ENCODE data around the gene OR10Z1.

OR10Z1 gene, protein sequence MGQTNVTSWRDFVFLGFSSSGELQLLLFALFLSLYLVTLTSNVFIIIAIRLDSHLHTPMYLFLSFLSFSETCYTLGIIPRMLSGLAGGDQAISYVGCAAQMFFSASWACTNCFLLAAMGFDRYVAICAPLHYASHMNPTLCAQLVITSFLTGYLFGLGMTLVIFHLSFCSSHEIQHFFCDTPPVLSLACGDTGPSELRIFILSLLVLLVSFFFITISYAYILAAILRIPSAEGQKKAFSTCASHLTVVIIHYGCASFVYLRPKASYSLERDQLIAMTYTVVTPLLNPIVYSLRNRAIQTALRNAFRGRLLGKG

GRCh38 chr1:158604968-158605367 lies at the start of gene OR10Z1:
OR10Z1 (plus strand) TSS chr1:158605268; CDS start chr1:158606439, 1,171 bp downstream.
- DNase-seq: no peak

DNA sequence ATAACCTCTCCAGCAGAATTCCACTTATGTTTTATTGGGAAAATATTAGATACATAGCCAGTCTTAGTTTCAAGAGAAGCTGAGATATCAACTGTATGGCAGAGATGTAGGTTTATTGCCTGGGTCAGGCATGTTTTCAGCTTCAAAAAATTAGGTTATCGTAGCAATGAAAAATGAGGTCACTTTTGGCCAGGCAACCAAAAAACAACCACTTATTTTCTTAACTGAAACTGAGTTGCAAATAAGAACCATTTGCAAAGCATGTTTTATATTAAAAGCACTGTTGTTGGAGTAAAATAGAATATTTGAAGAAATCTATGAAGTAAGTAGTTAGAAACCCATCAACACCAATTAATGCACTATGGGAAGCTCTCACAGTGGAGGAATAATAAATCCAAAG lies 45.4 kb upstream of the OR10Z1 start:
- DNase-seq: no peak

GRCh38 chr1:158563853-158564252 lies 41.2 kb upstream of the OR10Z1 start:
- DNase-seq: no peak

DNA sequence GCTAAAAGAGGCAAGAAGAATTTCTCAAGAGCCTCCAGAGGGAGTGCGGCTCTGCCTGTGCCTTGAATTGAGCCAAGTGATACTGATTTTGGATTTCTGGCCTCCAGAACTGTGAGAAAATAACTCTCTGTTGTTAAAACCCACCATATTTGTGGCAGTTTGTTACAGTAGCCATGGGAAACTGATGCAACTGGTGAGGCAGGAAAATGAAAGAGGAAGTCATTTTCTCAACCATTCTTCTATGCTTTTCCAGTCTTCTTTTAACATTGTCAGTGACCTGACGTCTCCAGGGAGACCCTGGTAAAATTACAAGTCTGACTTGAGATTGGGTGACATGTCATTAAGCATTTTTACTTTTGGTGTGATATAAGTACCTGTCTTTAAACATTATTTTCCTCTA lies 40.5 kb upstream of the OR10Z1 start:
- no peak for DNase-seq

- DNase-seq: no peak
These were observed 34.6 kb upstream of the OR10Z1 start, which contains the start of gene OR6P1 for GRCh38 chr1:158570480-158570879. OR6P1 (minus strand) TSS chr1:158570580; CDS start chr1:158563604, 6,976 bp downstream.

DNA sequence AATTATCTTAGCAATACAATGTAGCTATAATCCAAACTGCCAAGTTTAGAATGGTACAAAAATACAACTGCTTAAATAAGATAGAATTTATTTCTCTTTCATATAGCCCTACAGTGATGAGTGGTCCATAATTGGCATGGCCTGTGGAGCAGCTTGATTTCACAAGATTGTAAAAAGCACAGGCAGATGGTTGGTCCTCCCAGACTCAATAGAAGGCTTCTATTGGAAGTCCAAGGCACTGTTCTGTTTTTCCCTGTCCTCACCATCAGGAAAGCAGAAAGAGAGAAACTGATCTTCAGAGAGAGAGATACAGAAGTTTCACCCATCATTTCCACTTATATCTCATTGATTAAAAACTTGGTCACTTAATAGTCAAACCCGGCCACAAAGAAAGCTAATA lies 32.8 kb upstream of the OR10Z1 start:
- no peak for DNase-seq

GRCh38 chr1:158577561-158577960 lies 27.5 kb upstream of the OR10Z1 start:
- DNase-seq: no peak

GRCh38 chr1:158579733-158580132 lies 25.3 kb upstream of the OR10Z1 start, which contains the start of gene OR10X1:
OR10X1 (minus strand) TSS chr1:158579899; CDS start chr1:158579899, 0 bp downstream.
- DNase-seq: no peak

DNA sequence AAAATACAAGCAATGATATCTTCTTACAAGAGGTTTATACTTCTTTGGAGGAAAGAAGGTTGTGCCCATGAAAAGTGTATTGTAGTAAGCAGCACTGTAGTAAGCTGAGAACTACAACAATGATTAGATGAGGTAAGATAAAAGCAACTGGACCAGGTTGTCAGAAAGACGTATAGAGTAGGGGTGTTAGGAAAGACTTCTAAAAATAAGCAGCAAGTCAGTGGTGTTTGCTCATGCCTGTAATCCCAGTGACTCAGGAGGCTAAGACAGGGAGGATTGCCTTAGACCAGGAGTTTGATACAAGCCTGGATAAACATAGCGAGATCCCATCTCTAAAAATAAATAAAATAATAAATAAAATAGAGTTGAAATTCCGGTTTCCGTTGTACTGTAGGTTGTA lies 21.1 kb upstream of the OR10Z1 start:
- DNase-seq: no peak

DNA sequence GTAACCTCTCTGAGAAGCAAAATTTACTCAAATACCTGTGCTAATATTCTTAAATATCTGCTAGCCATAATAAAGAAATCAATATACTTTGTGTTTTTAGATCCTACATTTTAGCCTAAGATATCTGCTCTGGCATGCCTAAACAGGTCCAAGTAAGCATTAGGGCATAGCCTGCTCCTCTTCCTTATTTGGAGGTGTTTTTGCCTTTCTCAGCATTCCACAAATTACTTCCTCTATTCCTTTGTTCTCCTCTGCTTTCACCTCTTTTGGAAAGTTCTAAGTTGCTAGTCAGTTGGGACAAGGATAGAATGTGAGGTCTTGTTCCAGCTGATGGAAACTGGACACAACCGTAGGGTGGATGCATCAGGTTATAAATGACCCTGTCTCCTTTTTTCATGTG lies 18.1 kb upstream of the OR10Z1 start:
- no peak for DNase-seq

GRCh38 chr1:158600735-158601134 lies 4.3 kb upstream of the OR10Z1 start:
- DNase-seq: no peak

- DNase-seq: no peak
These were observed 2.2 kb downstream of the OR10Z1 start for GRCh38 chr1:158607296-158607695.

GRCh38 chr1:158611916-158612315 lies 6.8 kb downstream of the OR10Z1 start:
- no peak for DNase-seq

DNA sequence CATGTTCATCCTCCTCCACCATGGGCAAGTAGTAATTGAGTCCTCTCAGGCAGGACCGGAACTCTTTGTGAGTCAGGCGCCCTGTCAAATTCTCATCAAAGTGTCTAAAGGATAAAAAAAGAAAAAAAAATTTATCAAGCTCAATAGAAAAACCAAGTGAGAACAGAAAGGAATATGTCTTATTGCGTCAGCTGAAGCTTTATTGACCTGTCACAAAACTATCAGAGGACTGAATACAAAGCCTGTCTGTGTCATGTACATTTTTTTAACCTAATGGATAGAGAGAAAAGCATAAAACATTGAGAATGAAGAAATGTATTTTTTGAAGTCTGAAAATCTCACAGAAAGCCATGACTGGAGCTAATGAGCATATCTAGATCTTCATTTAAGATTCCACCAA lies 8.7 kb downstream of the OR10Z1 start:
- DNase-seq: no peak

DNA sequence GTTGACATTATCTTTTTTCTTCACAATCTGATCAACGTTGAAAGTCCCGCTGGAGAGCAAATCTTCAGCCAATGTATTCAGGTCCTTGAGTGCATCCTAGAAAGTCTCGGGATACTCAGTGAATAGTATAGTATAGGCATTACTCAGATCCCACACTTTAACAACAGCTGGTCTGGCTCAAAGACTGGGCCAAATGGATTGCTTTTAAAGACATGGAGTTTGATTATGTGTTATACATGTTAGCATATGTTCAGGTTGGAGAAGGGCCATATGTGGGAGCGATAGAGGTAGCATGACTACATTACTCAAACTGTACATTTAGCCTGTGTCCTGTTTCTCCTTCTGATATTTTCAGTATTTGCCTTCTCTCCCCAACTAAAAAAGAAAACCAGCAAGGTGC lies 33.1 kb downstream of the OR10Z1 start:
- no peak for DNase-seq

DNA sequence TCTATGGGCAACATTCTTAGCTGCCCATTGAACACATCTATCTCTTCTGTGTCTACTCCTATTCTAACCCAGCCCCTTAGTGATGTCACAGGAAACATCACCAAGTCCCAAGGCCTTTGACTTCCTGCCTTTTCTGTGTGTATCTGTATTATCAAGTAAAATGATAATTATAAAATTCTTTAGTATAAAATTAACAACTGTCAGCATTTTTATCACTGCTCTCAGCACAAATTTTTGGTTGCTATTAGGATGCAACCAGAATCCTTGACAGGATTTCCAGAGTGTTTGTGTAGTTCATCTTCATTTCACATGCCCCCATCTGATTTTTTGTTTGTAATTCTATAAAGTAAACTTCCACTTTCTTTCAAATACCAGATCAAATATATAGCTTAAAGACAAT lies 33.8 kb downstream of the OR10Z1 start:
- DNase-seq: no peak

GRCh38 chr1:158644449-158644848 lies 39.4 kb downstream of the OR10Z1 start:
- DNase-seq: no peak

DNA sequence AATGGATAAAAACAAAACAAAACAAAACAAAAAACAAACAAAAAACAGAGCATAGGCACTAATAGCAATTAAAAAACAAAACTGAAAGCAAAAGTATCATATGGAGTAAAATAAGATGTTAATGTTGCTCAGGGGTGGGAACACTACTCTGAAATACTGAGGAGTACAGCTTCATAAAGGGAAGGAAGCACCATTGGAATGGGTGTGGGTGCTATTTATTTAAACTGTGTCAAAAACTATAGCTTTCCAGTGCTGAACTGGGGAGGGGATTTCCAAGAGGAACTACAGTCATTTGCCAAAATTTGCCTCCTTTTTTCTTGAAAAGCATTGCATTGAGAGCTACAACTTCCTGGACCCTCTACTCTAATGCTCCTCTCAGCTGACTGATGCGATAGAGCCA lies 41.4 kb downstream of the OR10Z1 start:
- DNase-seq: no peak

DNA sequence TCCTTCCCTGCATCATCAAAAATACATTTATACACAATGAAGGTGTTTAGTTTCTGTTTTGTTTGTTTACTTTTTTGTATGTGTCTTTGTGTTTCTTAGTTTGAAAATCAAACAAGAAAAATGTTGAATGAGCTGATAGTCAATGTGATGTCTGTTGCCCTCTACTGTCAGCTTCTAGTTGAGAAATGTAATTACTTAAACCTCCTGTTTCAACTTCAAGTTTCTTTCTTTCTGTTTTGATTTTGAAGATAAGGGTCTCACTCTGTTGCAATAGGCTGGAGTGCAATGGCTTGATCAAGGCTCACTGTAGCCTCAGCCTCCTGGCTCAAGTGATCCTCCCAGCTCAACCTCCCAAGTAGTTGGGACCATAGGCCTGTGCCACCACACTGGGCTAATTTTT lies 44.0 kb downstream of the OR10Z1 start:
- DNase-seq: no peak

GRCh38 chr1:158652721-158653334 lies 47.8 kb downstream of the OR10Z1 start:
- no peak for DNase-seq

- no peak for DNase-seq
These were observed 49.0 kb downstream of the OR10Z1 start for GRCh38 chr1:158654086-158654485.

DNA sequence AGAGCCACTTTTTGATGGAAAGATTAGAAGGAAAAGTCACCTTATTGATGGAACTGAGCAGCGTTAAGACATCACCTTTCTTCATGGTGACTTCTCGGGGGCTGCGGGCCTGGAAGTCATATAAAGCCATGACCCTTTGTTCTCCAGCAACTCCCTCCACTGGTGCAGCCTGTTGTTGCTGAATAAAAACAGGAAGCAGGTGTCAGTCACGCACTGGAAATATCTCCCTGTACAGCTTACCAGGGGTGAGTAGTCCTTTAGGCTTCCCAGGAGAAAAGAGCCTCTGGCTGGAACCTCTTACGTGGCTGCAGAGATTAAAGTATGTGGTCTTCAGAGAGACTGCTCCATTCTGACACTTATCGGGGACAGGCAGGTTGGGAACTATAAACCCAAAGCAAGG lies 49.5 kb downstream of the OR10Z1 start:
- no peak for DNase-seq
